Measurements from ENCODE around the gene TMEM267. TPM values are rescaled to one million over a fixed set of nuclear protein-coding genes. Genes with fewer than 3 reads are reported as not detected.

Gene TMEM267
- total RNA-seq, 1 experiment from 2014 or later: 6.0 TPM

DNA sequence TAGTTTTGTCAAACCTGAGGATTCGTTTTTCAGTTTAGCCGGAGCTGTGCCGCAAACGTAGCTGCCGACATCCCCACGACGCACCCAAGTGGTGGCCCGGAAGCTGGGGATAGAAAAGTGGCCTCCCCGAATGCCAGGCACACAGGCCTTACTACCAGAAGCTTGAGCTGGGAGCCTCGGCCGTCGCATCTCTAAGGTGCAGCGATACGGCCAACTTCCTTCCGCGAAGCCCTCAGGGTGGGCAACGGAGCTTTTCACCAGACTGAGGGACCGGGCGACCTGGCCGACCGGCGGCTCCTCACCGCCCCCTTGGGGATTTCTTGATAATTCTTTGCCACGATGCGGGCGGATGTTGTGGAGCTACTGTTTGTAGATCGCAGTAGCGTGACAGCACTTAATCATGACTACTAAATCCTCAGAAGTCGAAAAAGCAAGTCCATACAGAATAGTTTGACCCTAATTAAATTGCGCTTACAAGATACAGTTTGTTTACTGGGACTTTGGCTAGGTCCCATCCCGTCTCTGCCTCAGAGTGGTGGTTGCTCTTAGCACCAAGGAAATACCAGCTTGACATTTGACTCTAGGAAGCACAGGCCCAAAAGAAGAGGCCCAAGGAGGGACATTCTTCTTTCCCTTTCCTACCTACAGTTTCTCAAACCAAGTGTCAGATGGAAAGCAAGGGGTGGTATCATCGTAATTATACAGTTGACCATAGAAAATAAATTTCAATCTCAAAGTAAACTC, 613 bp upstream of the TMEM267 start:
- DNase-seq (ENCODE audit: low spot score) (peak; percentile 82), ATAC-seq (peak; percentile 73)
- H3K4me3 Mint-ChIP-seq: peak overlapping the region; percentile 98
- H3K9me3 Mint-ChIP-seq: no peaks in the 10 kb centered on the region
- H3K27me3 Mint-ChIP-seq (ENCODE audit: low read depth): no peaks in the 10 kb centered on the region
- CTCF ChIA-PET: interaction anchor here (0.5 to 2.5 kb wide), 57 partner anchors 8 to 970 kb away, joined by 3 to 31 read pairs (median 4); partner anchors contain the start of genes C5orf34, CCL28, HMGCS1 and NIM1K
- peaks cover 9% of the 10 kb centered on the region for H3K4me1 Mint-ChIP-seq
- peaks cover 2% of the 10 kb centered on the region for H3K36me3 Mint-ChIP-seq
- TF ChIP-seq, protein P1, sequence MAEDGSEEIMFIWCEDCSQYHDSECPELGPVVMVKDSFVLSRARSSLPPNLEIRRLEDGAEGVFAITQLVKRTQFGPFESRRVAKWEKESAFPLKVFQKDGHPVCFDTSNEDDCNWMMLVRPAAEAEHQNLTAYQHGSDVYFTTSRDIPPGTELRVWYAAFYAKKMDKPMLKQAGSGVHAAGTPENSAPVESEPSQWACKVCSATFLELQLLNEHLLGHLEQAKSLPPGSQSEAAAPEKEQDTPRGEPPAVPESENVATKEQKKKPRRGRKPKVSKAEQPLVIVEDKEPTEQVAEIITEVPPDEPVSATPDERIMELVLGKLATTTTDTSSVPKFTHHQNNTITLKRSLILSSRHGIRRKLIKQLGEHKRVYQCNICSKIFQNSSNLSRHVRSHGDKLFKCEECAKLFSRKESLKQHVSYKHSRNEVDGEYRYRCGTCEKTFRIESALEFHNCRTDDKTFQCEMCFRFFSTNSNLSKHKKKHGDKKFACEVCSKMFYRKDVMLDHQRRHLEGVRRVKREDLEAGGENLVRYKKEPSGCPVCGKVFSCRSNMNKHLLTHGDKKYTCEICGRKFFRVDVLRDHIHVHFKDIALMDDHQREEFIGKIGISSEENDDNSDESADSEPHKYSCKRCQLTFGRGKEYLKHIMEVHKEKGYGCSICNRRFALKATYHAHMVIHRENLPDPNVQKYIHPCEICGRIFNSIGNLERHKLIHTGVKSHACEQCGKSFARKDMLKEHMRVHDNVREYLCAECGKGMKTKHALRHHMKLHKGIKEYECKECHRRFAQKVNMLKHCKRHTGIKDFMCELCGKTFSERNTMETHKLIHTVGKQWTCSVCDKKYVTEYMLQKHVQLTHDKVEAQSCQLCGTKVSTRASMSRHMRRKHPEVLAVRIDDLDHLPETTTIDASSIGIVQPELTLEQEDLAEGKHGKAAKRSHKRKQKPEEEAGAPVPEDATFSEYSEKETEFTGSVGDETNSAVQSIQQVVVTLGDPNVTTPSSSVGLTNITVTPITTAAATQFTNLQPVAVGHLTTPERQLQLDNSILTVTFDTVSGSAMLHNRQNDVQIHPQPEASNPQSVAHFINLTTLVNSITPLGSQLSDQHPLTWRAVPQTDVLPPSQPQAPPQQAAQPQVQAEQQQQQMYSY (CRISPR knock-in tag; IDR thresholded peaks at IDR 0.05): 0 out of 2 replicates have a peak, but pooled peaks have one; percentile 1
- TF ChIP-seq KAT7 (CRISPR knock-in tag; IDR thresholded peaks at IDR 0.05; ENCODE audit: borderline replicate concordance) (no peak), FOXK1 (CRISPR knock-in tag; IDR thresholded peaks at IDR 0.05) (peak; percentile 12; the same call in 1 of the 2 replicates), ATF1 (CRISPR knock-in tag; IDR thresholded peaks at IDR 0.05) (no peak), TEAD1 (CRISPR knock-in tag; IDR thresholded peaks at IDR 0.05) (peak; percentile 32; the same call in 1 of the 2 replicates), ZBTB21 (CRISPR knock-in tag; IDR thresholded peaks at IDR 0.05; ENCODE audit: borderline replicate concordance) (no peak), ELF4 (CRISPR knock-in tag; IDR thresholded peaks at IDR 0.05; ENCODE audit: low read depth) (no peak), GRHL2 (CRISPR knock-in tag; IDR thresholded peaks at IDR 0.05; ENCODE audit: insufficient replicate concordance, severe bottlenecking) (no peak), ZNF317 (CRISPR knock-in tag; IDR thresholded peaks at IDR 0.05; ENCODE audit: borderline replicate concordance, low read depth) (no peak), NFATC4 (CRISPR knock-in tag; IDR thresholded peaks at IDR 0.05) (no peak)
- TF ChIP-seq, protein P2, sequence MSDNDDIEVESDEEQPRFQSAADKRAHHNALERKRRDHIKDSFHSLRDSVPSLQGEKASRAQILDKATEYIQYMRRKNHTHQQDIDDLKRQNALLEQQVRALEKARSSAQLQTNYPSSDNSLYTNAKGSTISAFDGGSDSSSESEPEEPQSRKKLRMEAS (CRISPR knock-in tag; IDR thresholded peaks at IDR 0.05): peak; percentile 47; the same call in 1 of the 2 replicates
- TF ChIP-seq, protein P3, sequence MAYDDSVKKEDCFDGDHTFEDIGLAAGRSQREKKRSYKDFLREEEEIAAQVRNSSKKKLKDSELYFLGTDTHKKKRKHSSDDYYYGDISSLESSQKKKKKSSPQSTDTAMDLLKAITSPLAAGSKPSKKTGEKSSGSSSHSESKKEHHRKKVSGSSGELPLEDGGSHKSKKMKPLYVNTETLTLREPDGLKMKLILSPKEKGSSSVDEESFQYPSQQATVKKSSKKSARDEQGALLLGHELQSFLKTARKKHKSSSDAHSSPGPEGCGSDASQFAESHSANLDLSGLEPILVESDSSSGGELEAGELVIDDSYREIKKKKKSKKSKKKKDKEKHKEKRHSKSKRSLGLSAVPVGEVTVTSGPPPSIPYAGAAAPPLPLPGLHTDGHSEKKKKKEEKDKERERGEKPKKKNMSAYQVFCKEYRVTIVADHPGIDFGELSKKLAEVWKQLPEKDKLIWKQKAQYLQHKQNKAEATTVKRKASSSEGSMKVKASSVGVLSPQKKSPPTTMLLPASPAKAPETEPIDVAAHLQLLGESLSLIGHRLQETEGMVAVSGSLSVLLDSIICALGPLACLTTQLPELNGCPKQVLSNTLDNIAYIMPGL (CRISPR knock-in tag; IDR thresholded peaks at IDR 0.05): peak; percentile 88
- TF ChIP-seq, protein P4, sequence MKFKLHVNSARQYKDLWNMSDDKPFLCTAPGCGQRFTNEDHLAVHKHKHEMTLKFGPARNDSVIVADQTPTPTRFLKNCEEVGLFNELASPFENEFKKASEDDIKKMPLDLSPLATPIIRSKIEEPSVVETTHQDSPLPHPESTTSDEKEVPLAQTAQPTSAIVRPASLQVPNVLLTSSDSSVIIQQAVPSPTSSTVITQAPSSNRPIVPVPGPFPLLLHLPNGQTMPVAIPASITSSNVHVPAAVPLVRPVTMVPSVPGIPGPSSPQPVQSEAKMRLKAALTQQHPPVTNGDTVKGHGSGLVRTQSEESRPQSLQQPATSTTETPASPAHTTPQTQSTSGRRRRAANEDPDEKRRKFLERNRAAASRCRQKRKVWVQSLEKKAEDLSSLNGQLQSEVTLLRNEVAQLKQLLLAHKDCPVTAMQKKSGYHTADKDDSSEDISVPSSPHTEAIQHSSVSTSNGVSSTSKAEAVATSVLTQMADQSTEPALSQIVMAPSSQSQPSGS (CRISPR knock-in tag; IDR thresholded peaks at IDR 0.05; ENCODE audit: borderline replicate concordance, low read depth): no peak
- TF ChIP-seq, protein P5, sequence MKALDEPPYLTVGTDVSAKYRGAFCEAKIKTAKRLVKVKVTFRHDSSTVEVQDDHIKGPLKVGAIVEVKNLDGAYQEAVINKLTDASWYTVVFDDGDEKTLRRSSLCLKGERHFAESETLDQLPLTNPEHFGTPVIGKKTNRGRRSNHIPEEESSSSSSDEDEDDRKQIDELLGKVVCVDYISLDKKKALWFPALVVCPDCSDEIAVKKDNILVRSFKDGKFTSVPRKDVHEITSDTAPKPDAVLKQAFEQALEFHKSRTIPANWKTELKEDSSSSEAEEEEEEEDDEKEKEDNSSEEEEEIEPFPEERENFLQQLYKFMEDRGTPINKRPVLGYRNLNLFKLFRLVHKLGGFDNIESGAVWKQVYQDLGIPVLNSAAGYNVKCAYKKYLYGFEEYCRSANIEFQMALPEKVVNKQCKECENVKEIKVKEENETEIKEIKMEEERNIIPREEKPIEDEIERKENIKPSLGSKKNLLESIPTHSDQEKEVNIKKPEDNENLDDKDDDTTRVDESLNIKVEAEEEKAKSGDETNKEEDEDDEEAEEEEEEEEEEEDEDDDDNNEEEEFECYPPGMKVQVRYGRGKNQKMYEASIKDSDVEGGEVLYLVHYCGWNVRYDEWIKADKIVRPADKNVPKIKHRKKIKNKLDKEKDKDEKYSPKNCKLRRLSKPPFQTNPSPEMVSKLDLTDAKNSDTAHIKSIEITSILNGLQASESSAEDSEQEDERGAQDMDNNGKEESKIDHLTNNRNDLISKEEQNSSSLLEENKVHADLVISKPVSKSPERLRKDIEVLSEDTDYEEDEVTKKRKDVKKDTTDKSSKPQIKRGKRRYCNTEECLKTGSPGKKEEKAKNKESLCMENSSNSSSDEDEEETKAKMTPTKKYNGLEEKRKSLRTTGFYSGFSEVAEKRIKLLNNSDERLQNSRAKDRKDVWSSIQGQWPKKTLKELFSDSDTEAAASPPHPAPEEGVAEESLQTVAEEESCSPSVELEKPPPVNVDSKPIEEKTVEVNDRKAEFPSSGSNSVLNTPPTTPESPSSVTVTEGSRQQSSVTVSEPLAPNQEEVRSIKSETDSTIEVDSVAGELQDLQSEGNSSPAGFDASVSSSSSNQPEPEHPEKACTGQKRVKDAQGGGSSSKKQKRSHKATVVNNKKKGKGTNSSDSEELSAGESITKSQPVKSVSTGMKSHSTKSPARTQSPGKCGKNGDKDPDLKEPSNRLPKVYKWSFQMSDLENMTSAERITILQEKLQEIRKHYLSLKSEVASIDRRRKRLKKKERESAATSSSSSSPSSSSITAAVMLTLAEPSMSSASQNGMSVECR (CRISPR knock-in tag; IDR thresholded peaks at IDR 0.05; ENCODE audit: borderline replicate concordance): no peak
- TF ChIP-seq, protein P6, sequence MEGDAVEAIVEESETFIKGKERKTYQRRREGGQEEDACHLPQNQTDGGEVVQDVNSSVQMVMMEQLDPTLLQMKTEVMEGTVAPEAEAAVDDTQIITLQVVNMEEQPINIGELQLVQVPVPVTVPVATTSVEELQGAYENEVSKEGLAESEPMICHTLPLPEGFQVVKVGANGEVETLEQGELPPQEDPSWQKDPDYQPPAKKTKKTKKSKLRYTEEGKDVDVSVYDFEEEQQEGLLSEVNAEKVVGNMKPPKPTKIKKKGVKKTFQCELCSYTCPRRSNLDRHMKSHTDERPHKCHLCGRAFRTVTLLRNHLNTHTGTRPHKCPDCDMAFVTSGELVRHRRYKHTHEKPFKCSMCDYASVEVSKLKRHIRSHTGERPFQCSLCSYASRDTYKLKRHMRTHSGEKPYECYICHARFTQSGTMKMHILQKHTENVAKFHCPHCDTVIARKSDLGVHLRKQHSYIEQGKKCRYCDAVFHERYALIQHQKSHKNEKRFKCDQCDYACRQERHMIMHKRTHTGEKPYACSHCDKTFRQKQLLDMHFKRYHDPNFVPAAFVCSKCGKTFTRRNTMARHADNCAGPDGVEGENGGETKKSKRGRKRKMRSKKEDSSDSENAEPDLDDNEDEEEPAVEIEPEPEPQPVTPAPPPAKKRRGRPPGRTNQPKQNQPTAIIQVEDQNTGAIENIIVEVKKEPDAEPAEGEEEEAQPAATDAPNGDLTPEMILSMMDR (IDR thresholded peaks at IDR 0.05): peak; percentile 15; the same call in 1 of the 2 replicates
- TF ChIP-seq, protein P7, sequence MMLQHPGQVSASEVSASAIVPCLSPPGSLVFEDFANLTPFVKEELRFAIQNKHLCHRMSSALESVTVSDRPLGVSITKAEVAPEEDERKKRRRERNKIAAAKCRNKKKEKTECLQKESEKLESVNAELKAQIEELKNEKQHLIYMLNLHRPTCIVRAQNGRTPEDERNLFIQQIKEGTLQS (CRISPR knock-in tag; conservative IDR thresholded peaks at IDR 0.05): no peak
- H3K27ac Mint-ChIP-seq: peak overlapping the region; percentile 100
- POLR2A ChIA-PET: interaction anchor here (0.6 to 2.0 kb wide), 15 partner anchors 15 to 420 kb away, joined by 3 to 17 read pairs (median 5); partner anchors contain the start of genes C5orf34, HMGCS1, NNT and ZNF131

Data from WTC11 (cell line).